Activated T-cell treated with anti-CD3 and anti-CD28 coated beads, Interleukin-2, amount 50 U/mL, for 1 hour (primary cell): ENCODE measurements around the gene SGTB.
"Not testable (repeated sequence)": the region's sequence is repeated elsewhere in the genome, so short reads cannot be mapped to it uniquely, and the experiment has no call there.

Experiments used
- DNase-seq: peaks from one replicate; pipeline ENCODE4 v3.0.0-alpha.2; 2020

The SGTB gene

GRCh38 chr5:65654713-65655112 is 67.2 kb downstream of the SGTB start:
- DNase-seq = no peak

GRCh38 chr5:65651144-65651543 is 70.8 kb downstream of the SGTB start:
- no peak for DNase-seq

GRCh38 chr5:65647941-65648340 is 74.0 kb downstream of the SGTB start:
- DNase-seq = no peak

- no peak for DNase-seq
Observed at GRCh38 chr5:65646938-65647337, 75.0 kb downstream of the SGTB start.

- no peak for DNase-seq
Observed at GRCh38 chr5:65640240-65640639, 81.7 kb downstream of the SGTB start.

- DNase-seq = no peak
Observed at GRCh38 chr5:65630981-65631380, 90.9 kb downstream of the SGTB start.

GRCh38 chr5:65625743-65626142 is 96.2 kb downstream of the SGTB start:
- DNase-seq = no peak

- DNase-seq = peak; percentile 76
Observed at GRCh38 chr5:65624571-65625555, 97.0 kb downstream of the SGTB start, which contains the start of the genes SHLD3 and TRAPPC13. Gene SHLD3 (plus strand): TSS chr5:65625027. CDS start chr5:65629588, 4,561 bp downstream. Gene TRAPPC13 (plus strand): TSS chr5:65625027. CDS start chr5:65625061, 34 bp downstream.

GRCh38 chr5:65624025-65624570 is 97.8 kb downstream of the SGTB start, which contains the start of gene TRIM23:
Gene TRIM23 (minus strand): TSS chr5:65624333. CDS start chr5:65624274, 59 bp downstream.
- peak; percentile 88 for DNase-seq

- no peak for DNase-seq
Observed at GRCh38 chr5:65623482-65623881, 98.4 kb downstream of the SGTB start.

GRCh38 chr5:65621961-65622360 is 99.9 kb downstream of the SGTB start:
- not testable (repeated sequence) for DNase-seq

- DNase-seq = no peak
Observed at GRCh38 chr5:65620021-65620420, 101.9 kb downstream of the SGTB start.
